T-helper 17 cell (primary cell): ENCODE measurements around the gene NFAM1. TPM values are rescaled to one million over a fixed set of nuclear protein-coding genes. Genes with fewer than 3 reads are reported as not detected.
A peak's percentile ranks its signal among the peaks of the same experiment; 100 is the strongest.

Source experiments
- ATAC-seq: fragments of 150-1000 bp; cut with Tn5 transposase; 2 replicates; pipeline ENCODE4 v1.10.0; 2021; ENCODE audit warnings: mild to moderate bottlenecking, moderate library complexity
- DNase-seq, 3 donors: peaks; one replicate each; pipeline versions ENCODE4 v3.0.0 to v3.0.0-alpha.2; 2020 to 2021
- H3K9me3 ChIP-seq: one replicate; pipeline ENCODE4 v1.7.0; 2013; ENCODE audit warnings: low read length, mild to moderate bottlenecking; ENCODE audit not compliant: control insufficient read depth, poor library complexity, severe bottlenecking
- H3K27ac Mint-ChIP-seq: one replicate; pipeline ENCODE4 v1.8.0; 2022; ENCODE audit warnings: mild to moderate bottlenecking, moderate library complexity, mixed read lengths
- H3K27me3 Mint-ChIP-seq: one replicate; pipeline ENCODE4 v1.8.0; 2022; ENCODE audit warnings: mixed read lengths
- H3K36me3 Mint-ChIP-seq: one replicate; pipeline ENCODE4 v1.8.0; 2022; ENCODE audit warnings: low read depth, mixed read lengths
- H3K4me1 Mint-ChIP-seq: one replicate; pipeline ENCODE4 v1.8.0; 2022; ENCODE audit warnings: mild to moderate bottlenecking, mixed read lengths
- H3K4me3 Mint-ChIP-seq: one replicate; pipeline ENCODE4 v1.8.0; 2022; ENCODE audit warnings: mild to moderate bottlenecking, moderate library complexity, mixed read lengths
- total RNA-seq, 4 donors: library from RNA in 2 of 4; stranded (reverse) in 2 of 4; gene quantifications; one replicate each; pipeline ENCODE4 v1.2.3 and lab custom pipeline; 2022 to 2026

The NFAM1 gene
- total RNA-seq, 2 donors from 2014 or later = 0.55 to 2.4 TPM

DNA sequence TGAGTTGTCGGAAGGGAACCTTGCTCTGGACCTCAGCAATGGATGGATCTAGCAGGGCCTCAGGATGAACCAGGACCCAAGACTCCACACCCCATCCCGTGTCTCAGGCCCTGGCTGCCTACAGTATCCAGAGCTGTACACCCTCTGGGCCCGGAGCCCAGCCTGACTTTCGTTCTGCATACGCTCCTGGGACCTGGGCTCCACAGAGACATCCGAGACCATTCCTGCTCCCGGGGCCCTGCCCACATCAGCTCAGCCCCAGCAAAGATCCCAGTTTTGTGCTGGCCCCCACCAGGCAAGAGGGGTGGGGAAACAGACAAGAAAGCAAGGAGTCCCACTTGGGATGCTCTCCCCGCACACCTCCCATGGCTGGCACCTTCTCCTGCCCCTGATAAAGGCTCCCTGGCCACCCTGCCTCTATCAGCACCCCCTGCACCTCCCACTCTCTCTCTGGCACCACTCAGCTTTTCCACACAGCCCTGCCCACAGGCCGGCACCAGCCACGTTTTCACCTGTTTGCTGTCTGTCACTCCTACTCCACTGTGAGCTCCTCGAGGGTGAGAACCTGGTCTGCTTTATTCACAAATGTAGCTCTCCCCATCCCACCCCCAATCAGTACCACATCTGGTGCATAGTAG is 97.2 kb downstream of the NFAM1 start:
- DNase-seq (no peak), ATAC-seq (no peak)
- no peaks in the 10 kb centered on the region for H3K36me3 Mint-ChIP-seq
- H3K27me3 Mint-ChIP-seq = no peaks in the 10 kb centered on the region
- no peaks in the 10 kb centered on the region for H3K9me3 ChIP-seq
- no peak overlapping the region for H3K27ac Mint-ChIP-seq
- peaks cover 33% of the 10 kb centered on the region for H3K4me1 Mint-ChIP-seq
- no peak overlapping the region for H3K4me3 Mint-ChIP-seq

DNA sequence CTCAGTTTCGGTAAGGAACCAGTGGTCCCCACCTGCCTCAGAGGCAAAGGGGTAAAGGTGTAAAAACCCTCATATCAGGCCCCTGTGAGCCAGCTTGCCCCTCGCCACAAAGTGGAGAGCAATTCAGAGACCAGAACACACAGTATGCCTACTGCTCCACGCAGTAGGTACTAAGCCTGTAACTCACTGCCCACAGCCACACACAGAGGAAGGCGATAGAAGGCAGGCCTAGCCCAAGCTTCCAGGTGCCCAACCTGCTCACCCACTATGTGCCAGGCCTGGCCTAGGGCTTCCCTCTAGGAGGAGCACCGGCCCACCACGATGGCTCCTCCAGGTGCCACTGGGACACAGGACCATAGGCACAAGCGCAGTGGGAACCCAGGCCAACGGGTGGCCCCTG is 98.7 kb downstream of the NFAM1 start:
- no peak overlapping the region for H3K27ac Mint-ChIP-seq
- no peaks in the 10 kb centered on the region for H3K27me3 Mint-ChIP-seq
- H3K4me3 Mint-ChIP-seq = no peak overlapping the region
- no peaks in the 10 kb centered on the region for H3K36me3 Mint-ChIP-seq
- peaks cover 38% of the 10 kb centered on the region for H3K4me1 Mint-ChIP-seq
- ATAC-seq (no peak), DNase-seq (no peak)
- no peaks in the 10 kb centered on the region for H3K9me3 ChIP-seq

- DNase-seq (no peak), ATAC-seq (no peak)
- H3K9me3 ChIP-seq = no peaks in the 10 kb centered on the region
- H3K4me3 Mint-ChIP-seq = no peak overlapping the region
- peak overlapping the region; percentile 29 for H3K27ac Mint-ChIP-seq
- no peaks in the 10 kb centered on the region for H3K27me3 Mint-ChIP-seq
- H3K4me1 Mint-ChIP-seq = peaks cover 40% of the 10 kb centered on the region
- H3K36me3 Mint-ChIP-seq = no peaks in the 10 kb centered on the region
Observed at GRCh38 chr22:42332089-42332488, 100.1 kb downstream of the NFAM1 start.

- H3K27ac Mint-ChIP-seq = no peak overlapping the region
- H3K27me3 Mint-ChIP-seq = no peaks in the 10 kb centered on the region
- ATAC-seq (no peak), DNase-seq (no peak)
- H3K9me3 ChIP-seq = no peaks in the 10 kb centered on the region
- peaks cover 35% of the 10 kb centered on the region for H3K4me1 Mint-ChIP-seq
- no peak overlapping the region for H3K4me3 Mint-ChIP-seq
- no peaks in the 10 kb centered on the region for H3K36me3 Mint-ChIP-seq
Observed at GRCh38 chr22:42331014-42331413, 101.2 kb downstream of the NFAM1 start.

Other genes starting within 250 kb of the NFAM1 start
- 10 to 100 TPM; 68.7 to 81.9 TPM for gene TCF20, start 161.8 kb downstream of the NFAM1 start, total RNA-seq
- gene RRP7A, start 87.4 kb upstream of the NFAM1 start, total RNA-seq = 10 to 100 TPM; 45.7 to 49.0 TPM
- under 1 TPM; 0.34 to 0.40 TPM for gene SERHL2, start 121.6 kb upstream of the NFAM1 start, total RNA-seq
- 10 to 100 TPM; 70.3 to 71.2 TPM for gene POLDIP3, start 182.5 kb upstream of the NFAM1 start, total RNA-seq
- gene ATP5MGL, start 208.2 kb upstream of the NFAM1 start, total RNA-seq = 1 to 10 TPM; 3.9 to 4.5 TPM
- 10 to 100 TPM; 44.8 to 80.7 TPM for gene CYB5R3, start 217.0 kb upstream of the NFAM1 start, total RNA-seq